GM21528 (cell line): Measurements from ENCODE around the gene MYL4.

ENCODE experiments used
- ATAC-seq: cut with Tn5 transposase; IDR thresholded peaks from one replicate; pipeline ENCODE4 v1.9.1; 2021; ENCODE audit warnings: mild to moderate bottlenecking, moderate library complexity; ENCODE audit not compliant: unreplicated experiment, low FRiP score

The MYL4 gene

GRCh38 chr17:47239619-47239966, 30.4 kb downstream of the MYL4 start:
- ATAC-seq, result no peak

GRCh38 chr17:47239967-47240651, 31.0 kb downstream of the MYL4 start:
- no peak for ATAC-seq

DNA sequence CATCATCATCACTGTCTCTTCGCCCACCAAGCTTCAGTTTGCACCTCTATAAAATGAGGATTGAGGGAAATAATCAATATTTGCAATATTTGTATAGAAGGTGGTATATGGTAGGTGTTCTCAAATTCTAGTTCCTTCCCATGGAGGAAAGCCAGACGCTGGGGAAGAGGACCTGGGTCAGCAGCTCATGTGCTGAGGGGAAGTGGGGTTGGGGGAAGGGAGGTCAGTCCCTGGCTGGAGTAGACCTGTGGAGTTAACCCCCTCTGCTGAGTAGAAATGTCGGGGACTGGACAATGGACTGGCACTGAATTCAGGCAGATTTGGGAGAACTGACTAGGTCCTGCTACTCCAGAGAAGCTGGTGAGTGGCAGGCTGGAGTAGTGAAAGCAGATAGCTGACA, 31.7 kb downstream of the MYL4 start:
- ATAC-seq, result no peak

GRCh38 chr17:47242648-47243047, 33.5 kb downstream of the MYL4 start:
- ATAC-seq, result no peak

DNA sequence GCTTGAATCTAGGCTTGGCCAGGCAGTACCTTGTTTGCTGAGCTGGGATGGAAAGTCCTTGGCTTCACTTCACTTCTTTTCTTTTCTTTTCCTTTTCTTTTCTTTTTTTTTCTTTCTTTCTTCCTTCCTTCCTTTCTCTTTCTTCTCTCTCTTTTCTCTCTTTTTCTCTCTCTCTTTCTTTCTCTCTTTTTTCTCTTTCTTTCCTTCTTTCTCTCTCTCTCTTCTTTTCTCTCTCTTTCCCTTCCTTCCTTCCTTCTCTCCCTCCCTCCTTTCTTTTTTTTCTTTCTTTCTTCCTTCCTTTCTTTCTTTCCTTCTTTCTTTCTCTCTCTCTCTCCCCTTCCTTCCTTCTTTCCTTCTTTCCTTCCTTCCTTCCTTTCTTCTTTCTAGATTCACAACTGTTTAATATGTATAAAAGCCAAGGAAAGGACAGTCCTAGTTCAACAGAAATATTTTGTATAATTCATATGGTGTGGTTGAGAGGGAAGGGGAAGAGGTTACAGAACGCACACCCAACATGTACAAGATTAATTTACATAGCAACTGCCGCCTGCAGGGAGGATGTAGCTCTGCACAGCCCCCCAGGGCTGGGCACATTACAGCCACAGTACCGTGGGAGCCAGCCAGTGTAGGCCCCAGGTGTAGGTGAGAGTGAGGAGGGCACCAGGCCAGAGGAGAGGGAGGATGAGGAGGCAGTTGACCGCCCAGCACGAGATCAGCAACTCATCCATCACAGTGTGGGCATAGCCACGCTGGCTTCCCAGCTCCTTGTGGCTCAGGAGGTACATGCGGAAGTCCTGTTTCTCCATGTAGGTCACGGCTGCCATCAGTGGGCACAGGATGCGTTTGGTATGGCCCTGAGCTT, 34.8 kb downstream of the MYL4 start:
- no peak for ATAC-seq

GRCh38 chr17:47244697-47245096, 35.5 kb downstream of the MYL4 start:
- ATAC-seq, result no peak

DNA sequence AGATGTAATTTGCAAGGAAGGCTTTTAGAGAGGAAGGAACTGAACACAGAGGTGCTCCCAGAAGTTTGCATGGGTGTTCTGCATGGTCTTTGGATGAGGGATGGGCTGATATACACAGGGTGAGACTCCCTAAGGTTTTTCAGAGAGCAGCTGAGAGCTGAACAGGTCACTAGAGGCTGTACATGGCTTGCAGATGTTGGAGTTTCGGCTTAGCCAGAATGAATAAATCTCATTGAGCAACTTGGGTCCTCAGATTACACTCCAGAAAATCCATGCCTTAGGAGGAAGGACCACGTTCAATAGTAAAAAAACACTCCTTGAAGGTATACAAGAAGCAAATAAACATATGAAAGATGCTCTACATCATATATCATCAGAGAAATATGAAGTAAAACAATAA, 37.0 kb downstream of the MYL4 start:
- no peak for ATAC-seq

DNA sequence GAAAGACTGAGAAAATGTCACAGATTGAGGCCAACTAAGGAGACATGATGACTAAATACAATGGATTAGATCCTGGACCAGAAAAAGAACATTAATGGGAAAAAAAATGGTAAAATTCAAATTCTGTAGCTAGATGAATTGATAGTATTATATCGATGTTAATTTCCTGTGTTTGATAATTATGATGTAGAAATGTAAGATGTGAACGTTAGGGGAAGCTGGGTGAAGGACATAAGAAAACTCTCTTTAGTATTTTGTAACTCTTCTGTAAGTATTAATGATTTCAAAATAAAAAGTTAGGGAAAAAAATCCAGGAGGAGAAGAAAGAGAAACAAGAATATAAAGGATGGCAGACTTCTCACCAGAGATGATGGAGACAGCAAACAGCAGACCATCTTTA, 41.7 kb downstream of the MYL4 start:
- ATAC-seq, result no peak

- no peak for ATAC-seq
Measured at GRCh38 chr17:47251421-47251940, 42.3 kb downstream of the MYL4 start.

- ATAC-seq, result no peak
Measured at GRCh38 chr17:47252209-47252608, 43.1 kb downstream of the MYL4 start.

DNA sequence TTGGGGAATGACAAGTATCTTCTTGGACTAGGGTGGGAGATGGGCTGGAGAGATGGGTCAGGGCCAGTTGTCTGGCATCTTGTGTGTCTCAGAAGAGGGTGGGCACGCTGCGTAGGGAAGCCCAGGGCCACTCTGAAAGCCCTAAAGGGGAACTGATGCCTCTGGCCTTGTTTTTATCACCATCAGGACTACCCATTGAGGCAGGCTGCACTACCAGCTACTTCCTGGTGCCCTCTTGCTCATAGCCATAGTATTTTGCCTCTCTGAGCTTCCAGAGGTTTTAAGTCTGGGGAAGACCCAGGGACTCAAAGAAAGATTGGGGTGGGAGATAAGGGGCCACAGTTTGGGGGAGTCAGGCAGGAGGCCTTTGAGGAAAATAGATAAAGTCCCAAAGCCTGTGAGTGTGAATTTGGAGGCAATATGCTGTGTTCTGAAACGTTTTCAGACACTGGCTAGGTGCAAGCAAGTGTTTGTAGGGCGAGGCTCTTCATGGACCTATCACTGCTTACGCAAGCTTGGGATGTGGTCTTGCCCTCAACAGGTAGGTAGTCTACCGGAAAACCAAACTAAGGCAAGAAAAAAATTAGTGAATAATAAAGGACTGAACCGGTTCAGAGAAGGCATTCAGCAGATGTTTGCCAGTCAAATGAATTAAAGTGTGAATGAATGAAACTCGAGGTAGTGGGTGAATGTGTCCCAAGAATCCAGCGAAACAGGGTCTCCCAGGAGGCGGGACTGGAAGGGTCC, 43.8 kb downstream of the MYL4 start:
- no peak for ATAC-seq

DNA sequence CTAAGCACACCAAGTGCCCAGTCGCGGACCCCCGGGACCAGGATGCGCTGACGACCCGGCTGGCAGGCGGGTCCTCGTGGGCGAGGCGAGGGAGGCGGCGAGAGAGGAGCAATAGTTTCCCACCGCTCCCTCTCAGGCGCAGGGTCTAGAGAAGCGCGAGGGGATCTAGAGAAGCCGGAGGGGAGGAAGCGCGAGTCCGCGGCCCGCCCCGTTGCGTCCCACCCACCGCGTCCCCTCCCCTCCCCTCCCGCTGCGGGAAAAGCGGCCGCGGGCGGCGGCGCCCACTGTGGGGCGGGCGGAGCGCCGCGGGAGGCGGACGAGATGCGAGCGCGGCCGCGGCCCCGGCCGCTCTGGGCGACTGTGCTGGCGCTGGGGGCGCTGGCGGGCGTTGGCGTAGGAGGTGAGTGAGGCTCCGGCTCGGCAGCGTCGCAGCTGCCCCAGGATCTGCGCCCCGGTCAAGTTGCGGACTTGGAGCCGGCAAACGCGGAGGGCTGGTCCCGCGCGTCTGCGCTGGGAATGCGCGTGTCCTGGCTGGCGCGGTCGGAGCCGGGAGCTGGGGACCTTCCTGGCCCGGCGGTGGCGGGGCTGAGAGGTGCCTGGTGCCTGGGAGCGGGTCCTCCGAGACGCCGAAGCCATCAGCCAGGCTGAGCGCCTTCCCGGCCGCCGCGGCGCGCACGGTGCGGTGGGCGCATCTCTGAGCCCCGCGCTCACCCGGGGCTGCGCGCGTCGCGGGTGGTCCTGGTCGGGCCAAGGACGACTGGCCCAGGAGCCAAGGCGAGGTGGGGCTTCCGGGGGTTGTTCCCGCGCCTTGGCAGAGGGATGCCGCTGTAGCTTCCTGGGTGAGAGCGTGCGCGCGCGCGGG, 44.6 kb downstream of the MYL4 start, which contains the start of gene ITGB3:
TSS of gene ITGB3 (plus strand) at position 287 of the 862 bp plus-strand sequence. CDS start at position 322, 35 bp downstream.
- ATAC-seq, result peak; percentile 82

- no peak for ATAC-seq
Measured at GRCh38 chr17:47254403-47254943, 45.3 kb downstream of the MYL4 start.

DNA sequence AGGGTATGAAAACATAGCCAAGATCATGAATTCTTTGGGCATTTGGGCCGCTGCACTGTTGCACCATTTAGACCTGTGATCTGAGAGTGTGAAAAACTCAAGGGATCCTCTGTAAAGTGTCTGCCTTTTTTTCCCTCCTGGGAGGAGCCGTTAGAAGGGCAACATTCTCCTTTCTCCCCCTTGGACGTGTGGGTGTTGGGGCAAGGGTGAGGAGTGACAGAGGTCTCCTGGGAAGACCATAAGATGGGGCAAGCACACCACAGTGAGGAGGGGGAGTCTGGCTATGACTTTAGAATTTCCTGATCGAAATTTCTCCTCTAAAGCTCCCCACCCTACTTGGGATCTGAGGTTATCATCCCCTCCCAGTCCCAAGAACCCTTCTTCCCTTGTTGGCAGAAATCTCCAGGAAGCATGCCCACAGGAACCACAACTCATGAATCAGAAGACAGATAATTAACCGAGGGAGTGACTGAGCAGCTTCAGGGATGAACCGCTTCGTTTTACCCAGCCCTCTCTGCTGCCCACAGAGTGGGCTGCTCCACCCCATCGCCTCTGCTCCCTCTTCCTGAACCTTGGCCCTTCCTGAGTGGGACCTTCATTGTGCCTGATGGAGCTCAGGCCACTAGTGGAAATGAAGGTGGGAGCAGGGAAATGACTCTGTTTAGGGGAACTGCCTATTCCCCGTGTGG, 48.6 kb downstream of the MYL4 start:
- no peak for ATAC-seq

GRCh38 chr17:47262586-47262985, 53.4 kb downstream of the MYL4 start:
- no peak for ATAC-seq

GRCh38 chr17:47264166-47264565, 55.0 kb downstream of the MYL4 start:
- no peak for ATAC-seq

GRCh38 chr17:47265983-47266541, 56.9 kb downstream of the MYL4 start:
- no peak for ATAC-seq

GRCh38 chr17:47266782-47267181, 57.6 kb downstream of the MYL4 start:
- no peak for ATAC-seq

GRCh38 chr17:47267354-47267828, 58.2 kb downstream of the MYL4 start:
- ATAC-seq, result no peak
